H1 (cell line): ENCODE data around the gene LAMTOR3. TPM values are rescaled to one million over a fixed set of nuclear protein-coding genes. Genes with fewer than 3 reads are reported as not detected.

Source experiments
- CTCF ChIA-PET: fragments of 300-600 bp; sonication (Branson Sonifier 250); formaldehyde crosslinking; loops from one replicate; lab custom pipeline; 2021; ENCODE audit not compliant: partially characterized antibody; lab: Charles Lee
- POLR2A ChIA-PET: fragments of 300-600 bp; sonication (Branson Sonifier 250); formaldehyde crosslinking; loops from one replicate; lab custom pipeline; 2021; ENCODE audit warnings: inconsistent platforms; ENCODE audit not compliant: partially characterized antibody; lab: Charles Lee
- DNase-seq, 2 experiments: peaks; one replicate each; pipeline versions ENCODE4 v3.0.0 to v3.0.0-alpha.2; 2010 to 2022; ENCODE audit warnings: low spot score in 2 of 2, low read depth in 1 of 2, mixed read lengths in 1 of 2
- FAIRE-seq: peaks from 2 replicates; lab custom pipeline; 2011; peaks lifted over from hg19 to GRCh38; lab: Jason Lieb, UNC
- H2AFZ ChIP-seq: 2 replicates; pipeline ENCODE4 v1.8.1; 2012; ENCODE audit warnings: low read length, inconsistent platforms
- H2AK5ac ChIP-seq: 2 replicates; pipeline ENCODE4 v1.6.1; 2013; ENCODE audit warnings: low read depth, low read length
- H2BK120ac ChIP-seq: replicated peaks from 2 replicates; pipeline ENCODE3; 2013; ENCODE audit warnings: low read depth, low read length, inconsistent platforms
- H2BK12ac ChIP-seq: 2 replicates; pipeline ENCODE4 v1.6.1; 2013; ENCODE audit warnings: low read depth, low read length
- H2BK15ac ChIP-seq: 2 replicates; pipeline ENCODE4 v1.6.1; 2013; ENCODE audit warnings: low read length
- H2BK20ac ChIP-seq: 2 replicates; pipeline ENCODE4 v1.6.1; 2013; ENCODE audit warnings: low read length
- H2BK5ac ChIP-seq: 2 replicates; pipeline ENCODE4 v1.6.1; 2013; ENCODE audit warnings: low read depth, low read length
- H3K14ac ChIP-seq: 2 replicates; pipeline ENCODE4 v1.6.1; 2013; ENCODE audit warnings: inconsistent platforms; ENCODE audit not compliant: insufficient read length
- H3K18ac ChIP-seq: 2 replicates; pipeline ENCODE4 v1.6.1; 2013; ENCODE audit warnings: low read length; ENCODE audit errors: extremely low read depth
- H3K23ac ChIP-seq: 2 replicates; pipeline ENCODE4 v1.6.1; 2013; ENCODE audit warnings: inconsistent platforms; ENCODE audit not compliant: insufficient read length
- H3K23me2 ChIP-seq: 2 replicates; pipeline ENCODE4 v1.6.1; 2013; ENCODE audit warnings: low read depth, low read length
- H3K27ac ChIP-seq: 2 replicates; pipeline ENCODE4 v1.6.1; 2011; ENCODE audit warnings: low read depth, low read length, inconsistent platforms
- H3K27me3 ChIP-seq, 4 experiments: replicated peaks in 1 of 4; 1 replicate in 1 of 4; 2 replicates in 3 of 4; pipeline versions ENCODE4 v1.6.1 to v1.8.1; 2011 to 2013; ENCODE audit warnings: low read length in 3 of 4, mild to moderate bottlenecking in 3 of 4, inconsistent platforms in 2 of 4, mixed read lengths in 2 of 4, moderate library complexity in 1 of 4; ENCODE audit not compliant: control insufficient read depth in 3 of 4, insufficient read depth in 3 of 4; ENCODE audit errors: extremely low read depth in 1 of 4
- H3K36me3 ChIP-seq, 4 experiments: 2 replicates each; pipeline versions ENCODE4 v1.6.1 to v1.8.1; 2011 to 2013; ENCODE audit warnings: mild to moderate bottlenecking in 4 of 4, low read length in 3 of 4, moderate library complexity in 2 of 4, control low read depth in 1 of 4, inconsistent platforms in 1 of 4; ENCODE audit not compliant: insufficient read depth in 4 of 4, control insufficient read depth in 2 of 4
- H3K4ac ChIP-seq: replicated peaks from 2 replicates; pipeline ENCODE3; 2013; ENCODE audit warnings: low read length, low read depth, mixed read lengths, inconsistent platforms; ENCODE audit not compliant: insufficient read length
- H3K4me1 ChIP-seq, 4 experiments: replicated peaks in 1 of 4; 1 replicate in 1 of 4; 2 replicates in 3 of 4; pipeline versions ENCODE4 v1.6.1 to v1.8.1; 2011 to 2013; ENCODE audit warnings: low read length in 3 of 4, inconsistent platforms in 2 of 4, mixed read lengths in 1 of 4; ENCODE audit not compliant: insufficient read depth in 4 of 4, control insufficient read depth in 3 of 4
- H3K4me2 ChIP-seq, 2 experiments: 2 replicates each; pipeline versions ENCODE4 v1.6.1 to v1.8.1; 2011 to 2013; ENCODE audit warnings: low read depth in 2 of 2, low read length in 2 of 2, control low read depth in 1 of 2, inconsistent platforms in 1 of 2, mild to moderate bottlenecking in 1 of 2; ENCODE audit not compliant: insufficient read depth in 1 of 2
- H3K4me3 ChIP-seq, 4 experiments: fragments of 200-600, 300-600 bp in 1 of 4; sonication (generic), shearing (Covaris generic), sonication (Bioruptor Twin) in 1 of 4; 2 replicates each; pipeline versions ENCODE4 v1.5.1 to v1.8.1; 2011 to 2016; ENCODE audit warnings: low read length in 4 of 4, low read depth in 3 of 4, control low read depth in 2 of 4, inconsistent platforms in 2 of 4, mild to moderate bottlenecking in 2 of 4, mixed read lengths in 1 of 4, moderate library complexity in 1 of 4; ENCODE audit not compliant: insufficient read depth in 2 of 4; ENCODE audit errors: extremely low read depth in 1 of 4
- H3K56ac ChIP-seq: replicated peaks from 2 replicates; pipeline ENCODE3; 2013; ENCODE audit warnings: low read depth, mild to moderate bottlenecking, mixed read lengths, low read length, inconsistent platforms; ENCODE audit not compliant: insufficient read length
- H3K79me1 ChIP-seq: 2 replicates; pipeline ENCODE4 v1.6.1; 2013; ENCODE audit warnings: low read depth, low read length, control low read depth
- H3K79me2 ChIP-seq, 2 experiments: 2 replicates each; pipeline versions ENCODE4 v1.6.1 to v1.8.1; 2012 to 2013; ENCODE audit warnings: low read length in 2 of 2, mild to moderate bottlenecking in 2 of 2, inconsistent platforms in 1 of 2; ENCODE audit not compliant: insufficient read depth in 2 of 2, control insufficient read depth in 1 of 2
- H3K9ac ChIP-seq, 4 experiments: replicated peaks in 1 of 4; 1 replicate in 1 of 4; 2 replicates in 3 of 4; pipeline versions ENCODE4 v1.6.1 to v1.8.1; 2011 to 2013; ENCODE audit warnings: low read depth in 3 of 4, low read length in 3 of 4, control low read depth in 2 of 4, mild to moderate bottlenecking in 2 of 4, moderate library complexity in 2 of 4, inconsistent platforms in 1 of 4; ENCODE audit errors: extremely low read depth in 1 of 4
- H3K9me3 ChIP-seq, 2 experiments: 2 replicates each; pipeline versions ENCODE4 v1.6.1 to v1.8.1; 2012 to 2013; ENCODE audit warnings: mild to moderate bottlenecking in 2 of 2, moderate library complexity in 2 of 2, control low read depth in 1 of 2, inconsistent platforms in 1 of 2, low read depth in 1 of 2, low read length in 1 of 2, mixed read lengths in 1 of 2; ENCODE audit not compliant: insufficient read depth in 2 of 2
- H4K20me1 ChIP-seq, 2 experiments: replicated peaks in 1 of 2; 2 replicates each; pipeline versions ENCODE3 to v1.8.1; 2011 to 2013; ENCODE audit warnings: inconsistent platforms in 2 of 2, low read length in 2 of 2, mild to moderate bottlenecking in 1 of 2; ENCODE audit not compliant: insufficient read depth in 2 of 2, control insufficient read depth in 1 of 2
- H4K5ac ChIP-seq: 2 replicates; pipeline ENCODE4 v1.6.1; 2013; ENCODE audit warnings: low read length, low read depth, mixed read lengths, inconsistent platforms; ENCODE audit not compliant: insufficient read length
- H4K8ac ChIP-seq: 2 replicates; pipeline ENCODE4 v1.8.0; 2013; ENCODE audit warnings: mild to moderate bottlenecking, moderate library complexity, low read length, inconsistent platforms; ENCODE audit not compliant: insufficient read depth; ENCODE audit errors: extremely low read depth
- H4K91ac ChIP-seq: replicated peaks from 2 replicates; pipeline ENCODE3; 2013; ENCODE audit warnings: low read length, mixed read lengths, inconsistent platforms; ENCODE audit not compliant: insufficient read length
- ASH2L ChIP-seq: fragments of 200-600, 300-600 bp; sonication (generic); IDR thresholded peaks from one replicate; pipeline ENCODE4 v1.7.1; 2017; ENCODE audit warnings: low read length
- BACH1 ChIP-seq: IDR thresholded peaks from 2 replicates; pipeline ENCODE4 v1.6.1; 2012; ENCODE audit warnings: low read length, improper control_type of control experiment
- CBX5 ChIP-seq: fragments of 300-800, 300-1000 bp; sonication (generic); IDR thresholded peaks from 2 replicates; pipeline ENCODE4 v1.7.1; 2016; ENCODE audit warnings: antibody characterized with exemption, low read length, low read depth
- E2F6 ChIP-seq: IDR thresholded peaks from 2 replicates; pipeline ENCODE4 v1.6.1; 2012; ENCODE audit warnings: inconsistent platforms
- HDAC2 ChIP-seq, 2 experiments: fragments of 300-600 bp in 1 of 2; sonication (generic) in 1 of 2; IDR thresholded peaks; 2 replicates each; pipeline ENCODE4 v1.6.1; 2011 to 2012; ENCODE audit warnings: low read depth in 2 of 2, low read length in 2 of 2, mild to moderate bottlenecking in 2 of 2, moderate library complexity in 2 of 2, borderline replicate concordance in 1 of 2, inconsistent platforms in 1 of 2
- NANOG ChIP-seq: IDR thresholded peaks from 2 replicates; pipeline ENCODE4 v1.6.1; 2011; ENCODE audit warnings: low read length, low read depth, mild to moderate bottlenecking, inconsistent platforms; ENCODE audit not compliant: insufficient read depth, poor library complexity, severe bottlenecking
- POLR2AphosphoS5 ChIP-seq: IDR thresholded peaks from 2 replicates; pipeline ENCODE4 v1.6.1; 2011; ENCODE audit warnings: low read depth, low read length
- RAD21 ChIP-seq, 2 experiments: IDR thresholded peaks in 1 of 2; conservative IDR thresholded peaks in 1 of 2; 2 replicates each; pipeline ENCODE4 v1.6.1; 2011; ENCODE audit warnings: low read depth in 2 of 2, low read length in 2 of 2, improper control_type of control experiment in 1 of 2, inconsistent platforms in 1 of 2, mild to moderate bottlenecking in 1 of 2, moderate library complexity in 1 of 2
- RXRA ChIP-seq: IDR thresholded peaks from 2 replicates; pipeline ENCODE4 v1.6.1; 2011; ENCODE audit warnings: low read depth, mild to moderate bottlenecking, low read length, moderate library complexity; ENCODE audit not compliant: insufficient read depth
- SAP30 ChIP-seq: fragments of 300-600 bp; sonication (generic); IDR thresholded peaks from 2 replicates; pipeline ENCODE4 v1.7.1; 2012; ENCODE audit warnings: low read length, moderate library complexity, mild to moderate bottlenecking, inconsistent platforms; ENCODE audit not compliant: insufficient read depth, insufficient replicate concordance
- SIRT6 ChIP-seq: IDR thresholded peaks from one replicate; pipeline ENCODE4 v1.7.1; 2012; ENCODE audit warnings: low read length, inconsistent platforms
- SUZ12 ChIP-seq: fragments of 200-600 bp; sonication (generic); IDR thresholded peaks from 2 replicates; pipeline ENCODE4 v1.6.1; 2012; ENCODE audit warnings: mild to moderate bottlenecking, inconsistent platforms, low read length, moderate library complexity, mixed read lengths
- ZNF274 ChIP-seq: IDR thresholded peaks from 2 replicates; pipeline ENCODE4 v1.7.0; 2012; ENCODE audit warnings: low read length, borderline replicate concordance; ENCODE audit errors: extremely low read depth
- WGBS, 2 experiments: shearing (Covaris generic) in 1 of 2; methylation state at CpG; one replicate each; pipeline versions ENCODE4 v1.1.6 to v1.1.7; 2013 to 2015; ENCODE audit warnings: low lambda C conversion rate in 2 of 2, mixed read lengths in 2 of 2, inconsistent platforms in 1 of 2, low coverage in 1 of 2, missing lambda C conversion rate in 1 of 2; ENCODE audit not compliant: insufficient replicate concordance in 2 of 2, insufficient coverage in 1 of 2, insufficient read length in 1 of 2; ENCODE audit errors: extremely low coverage in 1 of 2, missing lambda C conversion rate in 1 of 2; 5-methylcytosine and 5-hydroxymethylcytosine counted together
- polyA plus RNA-seq, 7 experiments: library from polyadenylated mRNA; depleted of rRNA in 3 of 7; stranded (reverse) in 5 of 7; unstranded in 2 of 7; fragments of >200 nt in 5 of 7; fragments of 200-250 nt in 2 of 7; gene quantifications; 1 replicate in 5 of 7; 2 replicates in 1 of 7; 4 replicates in 1 of 7; pipeline versions ENCODE4 v1.2.1 to v1.2.3, GENCODE V29; 2011 to 2013; ENCODE audit warnings: missing spikeins in 2 of 7, mixed read lengths in 2 of 7
- total RNA-seq: library from RNA; stranded (reverse); fragmentation: NEBNext Ultra II Directional; extraction: Animal tissue kit (Norgen Biotek cat#: 25700); gene quantifications from 2 replicates; pipeline ENCODE4 v1.2.1, GENCODE V29; 2021

LAMTOR3 gene
- total and polyA plus RNA-seq, 2 of the 8 experiments (the other 6 are each of a cell fraction or from before 2014, with no cell fraction given) = 25.1 to 34.4 TPM

DNA sequence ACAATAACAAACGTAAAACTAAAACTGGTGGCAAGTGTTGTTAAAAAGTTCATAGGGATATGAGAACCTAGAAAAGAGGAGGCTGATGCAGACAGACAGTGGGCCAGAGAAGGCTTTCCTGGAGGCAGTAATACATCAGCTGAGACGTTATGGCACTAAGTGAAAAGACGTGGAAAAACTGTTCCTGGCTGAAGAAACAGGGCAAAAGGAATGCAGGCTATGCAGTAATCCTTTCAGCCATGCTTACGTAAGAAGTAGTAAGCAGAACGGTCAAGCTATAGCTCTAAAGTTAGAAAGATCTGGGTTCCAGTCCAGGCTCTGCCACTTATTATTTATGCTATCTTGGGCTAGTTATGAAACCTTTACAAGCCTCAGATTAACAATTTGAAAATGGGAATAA, 6.4 kb downstream of the LAMTOR3 start:
- 90% methylated on average over 5 of the region's 5 CpGs; no CpG with 5 or more reads in 1 of the 2 experiments for WGBS, 2 experiments
- Histone ChIP-seq H3K36me3 (peaks cover 0 to 8% (median 0%) of the 10 kb centered on the region in 4 experiments; a peak in 1 of 8 replicates), H2AFZ (no peak overlapping the region), H2BK5ac (no peak overlapping the region), H3K9ac (no peak overlapping the region), H3K4me1 (no peaks in the 10 kb centered on the region), H3K4me3 (no peak overlapping the region), H3K56ac (no peak overlapping the region), H3K79me1 (no peaks in the 10 kb centered on the region), H3K4me2 (no peak overlapping the region), H2BK12ac (no peak overlapping the region), H3K23ac (no peak overlapping the region), H3K14ac (no peak overlapping the region), H4K20me1 (peaks cover 2 to 4% of the 10 kb centered on the region in 2 experiments), H2BK15ac (no peak overlapping the region), H2BK120ac (no peak overlapping the region), H3K18ac (no peak overlapping the region), H3K4ac (no peak overlapping the region), H3K27me3 (no peaks in the 10 kb centered on the region), H3K79me2 (peaks cover 0 to 20% of the 10 kb centered on the region in 2 experiments; a peak in 2 of 4 replicates), H3K27ac (no peak overlapping the region), H4K91ac (no peak overlapping the region), H4K8ac (no peak overlapping the region), H3K23me2 (no peaks in the 10 kb centered on the region), H2BK20ac (no peak overlapping the region), H3K9me3 (no peaks in the 10 kb centered on the region), H4K5ac (no peak overlapping the region), H2AK5ac (no peak overlapping the region)
- POLR2A ChIA-PET = no interaction called here
- FAIRE-seq (no peak), DNase-seq (no peak)
- CTCF ChIA-PET = interaction anchor here (0.8 to 1.1 kb wide), 2 partner anchors 19 to 74 kb away, joined by 3 to 4 read pairs; no protein-coding TSS in a partner anchor
- no peak for TF ChIP-seq ASH2L
- TF ChIP-seq SIRT6 = no peak
- TF ChIP-seq POLR2AphosphoS5 = no peak
- TF ChIP-seq HDAC2 (IDR thresholded peaks at IDR 0.05; ENCODE audit: borderline replicate concordance in 1 of 2, low read depth in 2 of 2, low read length in 2 of 2) = no peak
- no peak for TF ChIP-seq SAP30
- no peak for TF ChIP-seq SUZ12
- TF ChIP-seq NANOG = no peak
- TF ChIP-seq BACH1 = no peak
- no peak for TF ChIP-seq CBX5
- no peak for TF ChIP-seq RAD21 (IDR thresholded peaks at IDR 0.05 in 1 of 2, conservative IDR thresholded peaks at IDR 0.05 in 1 of 2; ENCODE audit: low read depth in 2 of 2, low read length in 2 of 2)
- TF ChIP-seq E2F6 = no peak
- TF ChIP-seq RXRA = no peak
- TF ChIP-seq ZNF274 = no peak
